Measurements from ENCODE around the gene TBX1. TPM values are rescaled to one million over a fixed set of nuclear protein-coding genes. Genes with fewer than 3 reads are reported as not detected.

TBX1 gene
- total RNA-seq, 4 donors from 2014 or later = 1.4 to 2.5 (median 1.8) TPM

- intact Hi-C loops (cut with DNase I) = no loop called here
- 78% methylated on average over 2 of the region's 2 CpGs for WGBS
These were observed 32.6 kb downstream of the TBX1 start for GRCh38 chr22:19793161-19793560.

GRCh38 chr22:19793661-19794310 is 33.2 kb downstream of the TBX1 start:
- DNase-seq (ENCODE audit: extremely low spot score) = no peak
- Histone ChIP-seq H3K4me3 (no peak overlapping the region), H3K4me1 (no peaks in the 10 kb centered on the region), H3K36me3 (peaks cover 0 to 9% (median 4%) of the 10 kb centered on the region in 4 donors), H3K27ac (replicated peaks in 1 of 4) (no peak overlapping the region), H3K9me3 (peaks cover 0 to 12% (median 0%) of the 10 kb centered on the region in 4 donors), H3K27me3 (no peaks in the 10 kb centered on the region)
- TF ChIP-seq POLR2A (IDR thresholded peaks at IDR 0.05; ENCODE audit: low read depth) (no peak), EP300 (IDR thresholded peaks at IDR 0.05) (no peak), CTCF (IDR thresholded peaks at IDR 0.05) (no peak)
- intact Hi-C loops (cut with DNase I) = no loop called here
- WGBS = 70% methylated on average over 2 of the region's 2 CpGs

More at GRCh38 chr22:19793161-19793560, 32.6 kb downstream of the TBX1 start:
- DNase-seq (ENCODE audit: extremely low spot score) = no peak
- no peaks in the 10 kb centered on the region for H3K4me1 ChIP-seq
- H3K27ac ChIP-seq (replicated peaks in 1 of 4) = no peak overlapping the region
- H3K4me3 ChIP-seq = no peak overlapping the region
- TF ChIP-seq POLR2A (IDR thresholded peaks at IDR 0.05; ENCODE audit: low read depth) (no peak), EP300 (IDR thresholded peaks at IDR 0.05) (no peak), POLR2AphosphoS5 (IDR thresholded peaks at IDR 0.05) (no peak), CTCF (IDR thresholded peaks at IDR 0.05) (no peak)
- peaks cover under 1 to 16% (median 9%) of the 10 kb centered on the region in 4 donors for H3K36me3 ChIP-seq
- no peaks in the 10 kb centered on the region for H3K27me3 ChIP-seq
- peaks cover 0 to 12% (median 0%) of the 10 kb centered on the region in 4 donors for H3K9me3 ChIP-seq

- Histone ChIP-seq H3K27ac (replicated peaks in 1 of 4) (no peak overlapping the region), H3K4me3 (no peak overlapping the region), H3K9me3 (peaks cover 0 to 12% (median 0%) of the 10 kb centered on the region in 4 donors), H3K4me1 (no peaks in the 10 kb centered on the region), H3K27me3 (no peaks in the 10 kb centered on the region), H3K36me3 (peaks cover 0 to 13% (median 5%) of the 10 kb centered on the region in 4 donors)
- TF ChIP-seq POLR2AphosphoS5 (IDR thresholded peaks at IDR 0.05) (no peak), EP300 (IDR thresholded peaks at IDR 0.05) (no peak), POLR2A (IDR thresholded peaks at IDR 0.05; ENCODE audit: low read depth) (no peak), CTCF (IDR thresholded peaks at IDR 0.05) (no peak)
- no peak for DNase-seq (ENCODE audit: extremely low spot score)
- 79% methylated on average over 6 of the region's 6 CpGs for WGBS
- intact Hi-C loops (cut with DNase I) = no loop called here
These were observed 35.0 kb downstream of the TBX1 start for GRCh38 chr22:19795617-19796008.

- no peak overlapping the region for H3K4me3 ChIP-seq
- intact Hi-C loops (cut with DNase I) = no loop called here
- WGBS = 79% methylated on average over 7 of the region's 7 CpGs
These were observed 35.6 kb downstream of the TBX1 start for GRCh38 chr22:19796160-19796559.

More at GRCh38 chr22:19796160-19796559, 35.6 kb downstream of the TBX1 start:
- no peaks in the 10 kb centered on the region for H3K4me1 ChIP-seq
- no peak overlapping the region for H3K27ac ChIP-seq (replicated peaks in 1 of 4)
- H3K27me3 ChIP-seq = no peaks in the 10 kb centered on the region
- TF ChIP-seq CTCF (IDR thresholded peaks at IDR 0.05) (no peak), POLR2A (IDR thresholded peaks at IDR 0.05; ENCODE audit: low read depth) (no peak), POLR2AphosphoS5 (IDR thresholded peaks at IDR 0.05) (no peak), EP300 (IDR thresholded peaks at IDR 0.05) (no peak)
- H3K9me3 ChIP-seq = peaks cover 0 to 12% (median 0%) of the 10 kb centered on the region in 4 donors
- DNase-seq (ENCODE audit: extremely low spot score) = no peak
- peaks cover 0 to 18% (median 7%) of the 10 kb centered on the region in 4 donors for H3K36me3 ChIP-seq
